Measurements from ENCODE around the gene PTGDS.

The PTGDS gene

DNA sequence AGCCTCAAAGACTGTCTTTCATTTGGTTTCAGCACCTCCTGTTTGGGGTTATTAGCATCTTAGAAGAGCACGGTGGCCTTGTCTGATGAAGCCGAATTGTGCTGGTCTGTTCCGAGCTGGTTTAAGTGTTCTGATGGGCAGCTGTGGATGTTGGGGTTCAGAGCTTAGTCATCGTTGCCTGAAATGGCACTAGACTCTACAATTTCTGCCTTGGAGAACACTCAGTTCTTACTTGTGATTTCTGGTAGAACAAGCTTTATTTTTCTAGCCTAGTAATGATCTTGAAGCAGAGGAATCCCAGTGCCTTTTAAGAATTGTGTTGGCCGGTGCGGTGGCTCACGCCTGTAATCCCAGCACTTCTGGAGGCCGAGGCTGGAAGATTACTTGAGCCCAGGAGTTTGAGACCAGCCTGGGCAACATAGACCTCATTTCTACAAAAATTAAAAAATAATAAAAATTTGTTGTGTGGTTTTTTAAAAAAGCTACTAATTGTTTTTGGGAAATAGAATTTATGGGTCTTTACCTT, 40.6 kb upstream of the PTGDS start:
- no peak for DNase-seq (ENCODE audit: extremely low spot score)
- ChIA-PET CTCF (no interaction called here), POLR2A (no interaction called here)
- TF ChIP-seq NFRKB (IDR thresholded peaks at IDR 0.05) = no peak
- TF ChIP-seq, protein P1, sequence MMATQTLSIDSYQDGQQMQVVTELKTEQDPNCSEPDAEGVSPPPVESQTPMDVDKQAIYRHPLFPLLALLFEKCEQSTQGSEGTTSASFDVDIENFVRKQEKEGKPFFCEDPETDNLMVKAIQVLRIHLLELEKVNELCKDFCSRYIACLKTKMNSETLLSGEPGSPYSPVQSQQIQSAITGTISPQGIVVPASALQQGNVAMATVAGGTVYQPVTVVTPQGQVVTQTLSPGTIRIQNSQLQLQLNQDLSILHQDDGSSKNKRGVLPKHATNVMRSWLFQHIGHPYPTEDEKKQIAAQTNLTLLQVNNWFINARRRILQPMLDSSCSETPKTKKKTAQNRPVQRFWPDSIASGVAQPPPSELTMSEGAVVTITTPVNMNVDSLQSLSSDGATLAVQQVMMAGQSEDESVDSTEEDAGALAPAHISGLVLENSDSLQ (IDR thresholded peaks at IDR 0.05) = no peak
- TF ChIP-seq SP1 (IDR thresholded peaks at IDR 0.05) = no peak

DNA sequence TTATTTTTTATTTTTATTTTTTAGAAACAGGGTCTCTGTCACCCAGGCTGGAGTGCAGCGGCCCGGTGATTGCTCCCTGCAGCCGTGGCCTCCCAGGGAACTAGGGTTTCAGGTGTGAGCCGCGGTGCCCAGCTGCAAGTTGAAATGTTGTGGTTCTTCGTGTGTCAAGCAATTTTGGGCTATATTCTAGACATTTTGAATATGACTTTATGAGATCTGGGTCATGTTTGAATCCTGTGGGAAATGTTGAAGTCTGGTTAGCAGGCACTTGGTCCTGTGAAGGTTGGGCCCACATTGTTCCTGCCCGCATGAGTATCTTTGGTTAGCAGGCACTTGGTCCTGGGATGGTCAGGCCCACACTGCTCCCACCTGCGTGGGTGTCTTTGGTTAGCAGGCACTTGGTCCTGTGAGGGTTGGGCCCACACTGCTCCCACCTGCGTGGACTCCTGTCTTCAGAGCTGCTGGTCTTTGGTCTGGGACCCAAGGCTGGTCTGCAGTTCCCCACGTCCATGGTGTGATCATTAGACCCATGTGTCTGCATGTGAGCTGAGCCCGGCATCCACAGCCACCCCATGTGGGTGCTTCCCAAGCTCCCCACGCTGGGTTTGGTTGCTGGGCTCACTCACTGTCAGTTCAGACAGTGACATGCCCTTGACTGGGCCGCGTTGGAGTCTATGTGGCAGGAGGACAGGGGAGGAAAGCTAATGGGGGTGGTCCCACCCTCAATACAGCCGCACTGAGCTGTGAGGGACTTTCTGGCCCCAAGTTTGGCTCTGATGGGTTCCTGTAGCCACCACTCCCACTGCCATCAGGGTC, 39.9 kb upstream of the PTGDS start:
- CTCF ChIA-PET = no interaction called here
- POLR2A ChIA-PET = no interaction called here
- TF ChIP-seq FOXK2 (IDR thresholded peaks at IDR 0.05) (no peak), FOXM1 (IDR thresholded peaks at IDR 0.05; ENCODE audit: borderline replicate concordance) (no peak), ARNT (IDR thresholded peaks at IDR 0.05) (no peak), ELF4 (IDR thresholded peaks at IDR 0.05) (no peak), CTBP1 (IDR thresholded peaks at IDR 0.05; ENCODE audit: borderline replicate concordance) (no peak), TARDBP (IDR thresholded peaks at IDR 0.05) (no peak), ZNF384 (IDR thresholded peaks at IDR 0.05) (no peak), FOXA1 (IDR thresholded peaks at IDR 0.05) (no peak), SUZ12 (IDR thresholded peaks at IDR 0.05) (no peak)
- TF ChIP-seq, protein P1 (IDR thresholded peaks at IDR 0.05) = no peak
- no peak for DNase-seq (ENCODE audit: extremely low spot score)

DNA sequence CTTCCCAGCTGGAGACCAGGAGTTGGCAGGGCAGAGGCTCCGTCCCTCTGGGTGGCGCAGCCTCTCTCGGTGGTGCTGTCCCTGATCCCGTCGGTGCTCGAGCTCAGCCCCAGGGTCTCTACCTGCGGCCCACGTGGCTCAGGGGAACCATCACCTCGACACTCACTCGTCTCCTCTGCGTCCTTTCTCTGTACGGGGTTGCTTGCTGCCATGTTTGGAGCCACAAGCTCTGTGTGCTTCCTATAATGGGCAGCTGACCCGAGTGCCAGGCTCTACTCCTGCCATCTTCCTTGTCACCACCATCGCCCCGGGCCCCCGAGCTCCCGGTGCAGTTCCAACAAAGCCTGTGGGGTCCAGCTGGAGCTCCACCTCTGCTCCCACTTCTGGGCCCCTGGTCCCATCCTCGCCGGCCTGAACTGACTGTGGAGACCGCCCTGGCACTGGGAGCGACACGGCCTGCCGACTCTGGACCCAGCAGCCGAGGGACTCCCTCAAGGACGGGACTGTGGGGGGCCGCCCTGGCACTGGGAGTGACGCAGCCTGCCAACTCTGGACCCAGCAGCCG, 37.8 kb upstream of the PTGDS start:
- CTCF ChIA-PET = interaction anchor here (0.8 kb wide), 1 partner anchor 8 kb away, joined by 3 read pairs; no protein-coding TSS in a partner anchor
- TF ChIP-seq NFRKB (IDR thresholded peaks at IDR 0.05) = no peak
- no peak for TF ChIP-seq ELF4 (IDR thresholded peaks at IDR 0.05)
- TF ChIP-seq CTBP1 (IDR thresholded peaks at IDR 0.05; ENCODE audit: borderline replicate concordance) = no peak
- no peak for TF ChIP-seq FOXK2 (IDR thresholded peaks at IDR 0.05)
- TF ChIP-seq LEF1 (IDR thresholded peaks at IDR 0.05; ENCODE audit: borderline replicate concordance) = no peak
- TF ChIP-seq TARDBP (IDR thresholded peaks at IDR 0.05) = no peak
- TF ChIP-seq HDGF (IDR thresholded peaks at IDR 0.05; ENCODE audit: borderline replicate concordance) = no peak
- TF ChIP-seq ARNT (IDR thresholded peaks at IDR 0.05) = no peak
- TF ChIP-seq SUZ12 (IDR thresholded peaks at IDR 0.05) = no peak
- no peak for TF ChIP-seq L3MBTL2 (conservative IDR thresholded peaks at IDR 0.05)
- no peak for TF ChIP-seq SP1 (IDR thresholded peaks at IDR 0.05)
- TF ChIP-seq FOXM1 (IDR thresholded peaks at IDR 0.05; ENCODE audit: borderline replicate concordance) = no peak
- TF ChIP-seq BHLHE40 (IDR thresholded peaks at IDR 0.05; ENCODE audit: borderline replicate concordance) = no peak
- TF ChIP-seq, protein P1 (IDR thresholded peaks at IDR 0.05) = no peak
- no peak for TF ChIP-seq ZNF384 (IDR thresholded peaks at IDR 0.05)
- no peak for TF ChIP-seq FOXA1 (IDR thresholded peaks at IDR 0.05)
- no peak for DNase-seq (ENCODE audit: extremely low spot score)
- POLR2A ChIA-PET = interaction anchor here (0.9 kb wide), 1 partner anchor 8 kb away, joined by 3 read pairs; no protein-coding TSS in a partner anchor

GRCh38 chr9:136939996-136940525, 37.2 kb upstream of the PTGDS start:
- ChIA-PET POLR2A (no interaction called here), CTCF (no interaction called here)
- TF ChIP-seq SP1 (IDR thresholded peaks at IDR 0.05) = no peak
- no peak for TF ChIP-seq CTBP1 (IDR thresholded peaks at IDR 0.05; ENCODE audit: borderline replicate concordance)
- TF ChIP-seq ZNF384 (IDR thresholded peaks at IDR 0.05) = no peak
- TF ChIP-seq FOXA1 (IDR thresholded peaks at IDR 0.05) = no peak
- TF ChIP-seq, protein P1 (IDR thresholded peaks at IDR 0.05) = no peak
- TF ChIP-seq SUZ12 (IDR thresholded peaks at IDR 0.05) = no peak
- no peak for TF ChIP-seq BHLHE40 (IDR thresholded peaks at IDR 0.05; ENCODE audit: borderline replicate concordance)

DNA sequence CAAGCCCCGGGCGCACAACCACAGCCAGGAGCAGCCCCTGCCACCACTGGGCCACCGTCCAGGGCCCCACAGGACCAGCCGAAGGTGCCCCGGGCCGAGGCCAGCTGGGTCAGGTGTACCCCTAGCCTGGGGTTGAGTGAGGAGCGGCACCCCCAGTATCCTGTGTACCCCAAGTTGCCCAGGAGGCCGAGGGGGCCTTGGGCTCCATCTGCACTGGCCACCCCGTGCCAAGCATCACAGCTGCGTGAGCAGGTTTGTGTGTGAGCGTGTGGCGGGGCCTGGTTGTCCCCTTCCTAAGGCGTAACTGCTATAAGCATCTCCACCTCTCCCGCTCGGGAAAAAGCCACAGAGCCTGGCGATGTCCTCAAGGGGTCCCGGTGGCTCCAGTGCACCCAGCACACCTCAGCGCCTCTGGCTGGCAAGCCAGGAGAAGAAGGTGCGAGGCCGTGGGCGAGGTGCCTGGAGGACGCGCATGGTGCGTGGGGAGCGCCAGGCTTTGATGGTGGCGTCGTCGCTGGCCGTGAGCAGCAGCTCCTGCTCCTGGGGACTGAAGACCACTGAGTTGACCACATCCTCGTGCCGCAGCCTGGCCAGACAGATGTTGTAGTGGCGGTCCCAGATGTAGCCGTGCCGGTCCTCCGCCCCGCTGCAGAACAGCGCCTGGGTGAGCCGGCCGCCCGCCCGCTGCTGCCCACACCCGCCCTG, 36.6 kb upstream of the PTGDS start:
- CTCF ChIA-PET = no interaction called here
- TF ChIP-seq LEF1 (IDR thresholded peaks at IDR 0.05; ENCODE audit: borderline replicate concordance) (no peak), ARNT (IDR thresholded peaks at IDR 0.05) (no peak), SP1 (IDR thresholded peaks at IDR 0.05) (no peak), L3MBTL2 (conservative IDR thresholded peaks at IDR 0.05) (no peak), BHLHE40 (IDR thresholded peaks at IDR 0.05; ENCODE audit: borderline replicate concordance) (no peak), HDGF (IDR thresholded peaks at IDR 0.05; ENCODE audit: borderline replicate concordance) (no peak), NFRKB (IDR thresholded peaks at IDR 0.05) (no peak), ELF4 (IDR thresholded peaks at IDR 0.05) (no peak), TARDBP (IDR thresholded peaks at IDR 0.05) (no peak), ZNF384 (IDR thresholded peaks at IDR 0.05) (no peak), FOXM1 (IDR thresholded peaks at IDR 0.05; ENCODE audit: borderline replicate concordance) (no peak), CTBP1 (IDR thresholded peaks at IDR 0.05; ENCODE audit: borderline replicate concordance) (no peak)
- POLR2A ChIA-PET = no interaction called here
- DNase-seq (ENCODE audit: extremely low spot score) = no peak

More at GRCh38 chr9:136939996-136940525, 37.2 kb upstream of the PTGDS start:
- no peak for DNase-seq (ENCODE audit: extremely low spot score)
